Muscle layer of duodenum (tissue), 2 donors: Measurements from ENCODE around the gene PELI2.

Source experiments
- H3K27ac ChIP-seq: one replicate; pipeline ENCODE4 v1.7.0; 2013; ENCODE audit warnings: mild to moderate bottlenecking, low read length
- H3K27me3 ChIP-seq: one replicate; pipeline ENCODE4 v1.7.0; 2013; ENCODE audit warnings: low read depth, mild to moderate bottlenecking, control low read depth, low read length
- H3K36me3 ChIP-seq, 2 donors: one replicate each; pipeline ENCODE4 v1.7.0; 2013; ENCODE audit warnings: low read length in 2 of 2, control low read depth in 1 of 2, mild to moderate bottlenecking in 1 of 2; ENCODE audit not compliant: insufficient read depth in 2 of 2, control insufficient read depth in 1 of 2
- H3K4me1 ChIP-seq, 2 donors: one replicate each; pipeline ENCODE4 v1.7.0; 2013; ENCODE audit warnings: low read length in 2 of 2, mild to moderate bottlenecking in 2 of 2, control low read depth in 1 of 2, moderate library complexity in 1 of 2; ENCODE audit not compliant: insufficient read depth in 2 of 2, control insufficient read depth in 1 of 2
- H3K4me3 ChIP-seq, 2 donors: one replicate each; pipeline ENCODE4 v1.7.0; 2013; ENCODE audit warnings: low read length in 2 of 2, low read depth in 1 of 2, mild to moderate bottlenecking in 1 of 2
- H3K9me3 ChIP-seq, 2 donors: one replicate each; pipeline ENCODE4 v1.7.0; 2013; ENCODE audit warnings: low read length in 2 of 2, control low read depth in 1 of 2, mild to moderate bottlenecking in 1 of 2; ENCODE audit not compliant: control insufficient read depth in 1 of 2
- donor health status: healthy.

The PELI2 gene

DNA sequence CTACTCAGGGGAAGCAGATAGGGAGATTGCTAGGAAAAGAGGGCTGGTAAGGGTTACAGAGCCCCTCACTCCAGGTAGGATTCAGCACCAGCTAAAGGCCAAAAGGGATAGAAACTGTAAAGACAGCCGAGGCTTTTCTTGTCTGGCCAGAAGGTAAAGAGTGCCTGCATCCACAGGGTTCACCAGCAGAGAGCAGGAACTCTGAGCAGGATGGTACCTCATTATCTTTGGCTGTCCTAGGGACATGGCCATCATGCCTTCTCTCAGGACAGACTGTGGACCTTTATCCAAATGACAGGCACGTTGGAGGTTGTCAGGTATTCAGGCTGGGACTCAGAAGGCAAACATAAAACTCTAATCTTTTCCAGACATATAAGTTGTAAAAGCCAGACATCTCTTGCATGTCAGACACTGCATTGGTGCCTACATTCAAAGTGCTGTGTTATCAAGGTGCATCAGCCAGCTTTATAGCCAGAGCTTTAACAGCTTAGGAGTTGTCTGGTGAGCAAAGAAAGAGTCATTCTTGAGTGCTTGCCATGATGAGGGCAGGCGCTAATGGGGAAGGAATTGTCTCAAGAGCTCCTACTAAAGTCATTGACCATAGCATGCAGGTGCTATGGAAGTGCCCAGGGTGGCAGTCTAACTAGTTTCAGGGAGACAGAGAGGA, 89.5 kb downstream of the PELI2 start:
- Histone ChIP-seq H3K4me3 (no peak overlapping the region), H3K9me3 (no peaks in the 10 kb centered on the region), H3K36me3 (no peaks in the 10 kb centered on the region), H3K4me1 (no peaks in the 10 kb centered on the region), H3K27ac (no peak overlapping the region), H3K27me3 (no peaks in the 10 kb centered on the region)

DNA sequence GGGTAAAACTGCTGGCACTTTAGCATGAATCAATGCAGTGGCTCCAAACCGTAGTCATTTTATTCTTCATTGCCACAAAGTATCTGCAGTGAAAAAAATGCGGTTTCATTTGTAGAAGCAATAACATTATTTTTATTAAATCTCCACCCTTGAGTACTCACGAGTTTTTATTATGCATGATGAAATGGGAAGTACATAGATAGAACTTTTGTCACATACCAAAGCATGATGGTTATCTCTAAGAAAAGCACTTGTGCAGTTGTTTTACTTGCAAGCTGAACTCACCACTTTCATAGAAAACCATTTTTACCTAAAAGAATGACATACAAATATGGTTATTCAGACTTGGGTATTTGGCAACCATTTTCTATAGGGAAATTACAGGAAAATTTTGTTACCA, 90.3 kb downstream of the PELI2 start:
- H3K27me3 ChIP-seq = no peaks in the 10 kb centered on the region
- H3K9me3 ChIP-seq = no peaks in the 10 kb centered on the region
- H3K27ac ChIP-seq = no peak overlapping the region
- no peak overlapping the region for H3K4me3 ChIP-seq
- no peaks in the 10 kb centered on the region for H3K4me1 ChIP-seq
- no peaks in the 10 kb centered on the region for H3K36me3 ChIP-seq

DNA sequence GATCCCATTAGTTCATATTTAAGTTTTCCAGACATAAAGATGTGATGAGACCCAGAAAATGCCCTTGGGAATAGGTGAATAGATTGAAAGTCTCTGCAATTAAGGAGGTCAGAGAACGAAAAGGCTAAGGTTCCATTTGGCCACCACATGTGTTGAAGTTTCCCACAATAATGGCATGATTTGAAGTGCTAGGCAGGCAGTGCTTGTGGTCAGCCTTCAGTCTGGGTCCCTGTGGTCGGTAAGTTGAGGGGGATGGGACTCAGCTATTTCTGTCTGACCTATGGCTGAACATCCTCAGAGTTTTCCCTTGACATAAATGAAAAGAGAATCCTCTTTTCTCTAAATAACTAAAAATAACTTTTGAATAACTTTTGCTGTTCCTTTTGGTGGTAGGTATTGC, 92.4 kb downstream of the PELI2 start:
- H3K4me3 ChIP-seq = no peak overlapping the region
- H3K9me3 ChIP-seq = no peaks in the 10 kb centered on the region
- H3K27me3 ChIP-seq = no peaks in the 10 kb centered on the region
- H3K36me3 ChIP-seq = no peaks in the 10 kb centered on the region
- no peak overlapping the region for H3K27ac ChIP-seq
- no peaks in the 10 kb centered on the region for H3K4me1 ChIP-seq

DNA sequence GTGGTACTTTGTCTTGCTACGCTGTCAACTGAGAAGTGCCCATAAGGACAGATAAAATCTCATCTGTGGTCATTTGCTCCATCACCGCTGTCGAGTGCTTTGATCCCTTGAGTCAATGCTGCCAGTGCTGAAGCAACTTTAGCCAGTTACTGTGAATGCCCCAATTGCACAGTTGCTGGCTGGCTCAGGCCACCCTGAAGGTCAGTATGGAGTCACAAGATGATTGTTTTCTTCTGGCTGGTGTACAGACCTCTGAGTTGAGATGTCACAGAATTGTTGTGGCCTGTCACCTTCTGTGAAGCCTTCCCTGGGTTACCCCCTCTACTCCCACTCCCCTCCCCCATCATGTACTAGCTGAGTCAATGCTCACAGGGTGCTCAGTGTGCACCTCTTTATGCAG, 92.9 kb downstream of the PELI2 start:
- Histone ChIP-seq H3K36me3 (no peaks in the 10 kb centered on the region), H3K4me3 (no peak overlapping the region), H3K9me3 (no peaks in the 10 kb centered on the region), H3K27me3 (no peaks in the 10 kb centered on the region), H3K27ac (no peak overlapping the region), H3K4me1 (peaks cover 2 to 3% of the 10 kb centered on the region in 2 donors)

DNA sequence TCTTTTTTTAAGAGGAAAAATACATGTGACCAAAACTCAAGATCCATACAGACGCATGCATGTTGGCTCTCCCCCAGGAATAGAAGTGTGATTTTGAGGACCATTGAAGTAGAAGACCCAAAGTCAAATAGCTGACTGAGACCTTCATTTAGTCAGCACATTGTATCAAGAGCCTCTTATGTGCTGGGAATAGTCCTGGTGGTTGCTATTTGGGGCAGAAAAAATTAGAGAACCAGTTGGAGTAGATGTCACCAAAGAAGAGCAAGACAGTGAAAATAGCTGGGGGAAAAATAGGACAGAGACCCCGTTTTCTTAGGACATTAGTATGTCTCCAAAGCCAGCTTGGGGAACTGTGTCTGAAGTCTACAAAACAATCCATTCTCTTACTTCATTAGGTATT, 93.6 kb downstream of the PELI2 start:
- Histone ChIP-seq H3K4me3 (no peak overlapping the region), H3K27ac (no peak overlapping the region), H3K27me3 (no peaks in the 10 kb centered on the region), H3K4me1 (peaks cover 9 to 11% of the 10 kb centered on the region in 2 donors), H3K36me3 (no peaks in the 10 kb centered on the region), H3K9me3 (no peaks in the 10 kb centered on the region)

DNA sequence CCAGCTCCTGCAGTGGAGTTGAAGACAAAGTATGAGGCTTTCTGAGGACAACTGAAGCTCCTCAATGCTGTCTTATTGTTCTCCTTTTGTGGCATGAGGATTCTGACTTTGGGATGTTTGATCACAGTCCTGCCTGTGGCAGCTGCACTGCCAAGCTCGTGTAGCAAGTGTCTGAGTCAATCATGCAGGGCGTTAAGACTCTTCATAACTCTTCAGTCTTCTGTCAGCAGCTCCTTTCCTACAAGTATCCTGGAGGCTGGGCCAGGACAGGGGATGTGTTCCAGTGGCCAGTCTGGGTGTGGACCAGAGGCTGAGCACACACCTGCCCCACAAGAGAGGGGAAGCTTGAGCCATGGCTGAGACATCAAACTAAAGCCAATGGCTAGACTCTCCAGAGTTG, 94.3 kb downstream of the PELI2 start:
- Histone ChIP-seq H3K9me3 (no peaks in the 10 kb centered on the region), H3K4me1 (peaks cover 15 to 16% of the 10 kb centered on the region in 2 donors), H3K27ac (no peak overlapping the region), H3K27me3 (no peaks in the 10 kb centered on the region), H3K4me3 (no peak overlapping the region), H3K36me3 (no peaks in the 10 kb centered on the region)

DNA sequence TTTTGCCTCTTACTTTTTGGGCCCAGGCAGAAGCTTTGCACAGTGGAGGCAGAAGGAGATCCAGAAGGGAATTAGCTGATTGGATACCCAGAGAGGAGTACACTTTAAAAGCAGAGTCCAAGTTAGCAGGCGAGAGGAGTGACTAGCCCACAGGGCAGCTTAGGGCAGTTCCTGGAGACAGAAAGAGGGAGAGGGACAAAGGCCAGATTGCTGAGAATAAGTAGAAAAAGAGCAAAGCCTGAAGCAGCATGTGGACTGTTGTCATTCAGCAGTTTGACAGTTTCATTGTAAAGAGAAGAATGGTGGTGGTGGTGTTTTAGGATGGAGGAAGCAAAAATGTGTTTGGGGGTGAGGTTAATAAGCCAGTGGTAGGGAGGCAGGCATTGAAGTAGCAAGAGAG, 95.1 kb downstream of the PELI2 start:
- no peaks in the 10 kb centered on the region for H3K27me3 ChIP-seq
- no peak overlapping the region for H3K4me3 ChIP-seq
- H3K36me3 ChIP-seq = no peaks in the 10 kb centered on the region
- H3K4me1 ChIP-seq = peaks cover 15 to 20% of the 10 kb centered on the region in 2 donors
- no peak overlapping the region for H3K27ac ChIP-seq
- H3K9me3 ChIP-seq = no peaks in the 10 kb centered on the region

DNA sequence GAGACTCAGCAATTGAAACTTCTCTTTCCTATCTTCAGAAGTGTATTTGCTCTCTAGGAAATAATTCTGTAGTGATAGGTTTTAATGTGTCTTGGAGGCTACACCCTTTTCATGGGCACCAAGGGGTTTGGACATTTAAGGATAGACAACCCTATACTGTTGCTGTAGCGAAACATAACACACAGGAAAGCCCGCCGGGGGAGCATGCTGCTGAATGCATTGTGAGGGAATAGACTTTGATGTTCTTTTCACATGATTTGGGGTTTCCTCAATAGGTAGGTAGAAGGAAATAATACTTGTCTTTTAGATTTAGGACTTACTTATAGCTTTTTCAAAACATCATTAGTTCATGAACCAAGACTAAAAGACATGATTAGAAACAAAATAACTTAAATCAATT, 97.0 kb downstream of the PELI2 start:
- Histone ChIP-seq H3K27me3 (no peaks in the 10 kb centered on the region), H3K27ac (no peak overlapping the region), H3K4me3 (no peak overlapping the region), H3K9me3 (no peaks in the 10 kb centered on the region), H3K36me3 (no peaks in the 10 kb centered on the region), H3K4me1 (peaks cover 22 to 30% of the 10 kb centered on the region in 2 donors)

DNA sequence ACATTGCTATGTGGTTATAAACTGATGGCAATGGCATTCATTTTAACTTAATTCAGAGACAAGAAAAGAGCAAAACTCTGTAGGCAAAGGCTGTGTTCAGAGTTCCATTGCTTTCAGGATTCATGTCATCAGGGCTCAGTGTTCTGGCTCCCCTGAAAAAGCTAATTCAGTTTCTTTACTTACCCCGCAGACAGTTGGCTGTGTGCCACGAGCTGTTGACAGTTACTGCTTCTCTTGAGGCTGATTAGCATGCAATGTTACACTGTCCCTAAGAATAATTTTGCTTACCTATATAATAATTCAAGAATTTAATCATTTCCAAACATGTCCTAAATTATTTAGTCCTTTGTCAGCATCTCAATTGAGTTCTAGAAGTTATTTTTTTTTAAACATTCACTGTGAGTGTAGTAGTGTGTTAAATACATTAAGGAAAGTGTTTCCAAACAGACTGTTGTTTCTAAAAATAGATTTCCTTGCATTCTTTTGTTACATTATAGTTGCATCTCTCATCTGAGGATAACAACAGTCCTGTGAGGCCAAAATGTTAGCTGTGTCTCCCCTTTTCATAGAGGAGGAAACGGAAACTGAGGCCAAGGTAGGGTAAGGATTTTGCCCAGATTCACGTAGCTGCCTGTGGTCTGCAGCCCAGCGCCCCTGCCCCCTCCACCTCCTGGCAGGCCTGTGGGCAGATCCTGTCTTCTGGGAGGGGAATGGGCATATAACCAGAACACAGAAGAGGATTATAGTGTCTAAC, 98.6 kb downstream of the PELI2 start:
- Histone ChIP-seq H3K27me3 (no peaks in the 10 kb centered on the region), H3K4me3 (no peak overlapping the region), H3K27ac (no peak overlapping the region), H3K4me1 (peaks cover 30 to 44% of the 10 kb centered on the region in 2 donors), H3K9me3 (no peaks in the 10 kb centered on the region), H3K36me3 (no peaks in the 10 kb centered on the region)

DNA sequence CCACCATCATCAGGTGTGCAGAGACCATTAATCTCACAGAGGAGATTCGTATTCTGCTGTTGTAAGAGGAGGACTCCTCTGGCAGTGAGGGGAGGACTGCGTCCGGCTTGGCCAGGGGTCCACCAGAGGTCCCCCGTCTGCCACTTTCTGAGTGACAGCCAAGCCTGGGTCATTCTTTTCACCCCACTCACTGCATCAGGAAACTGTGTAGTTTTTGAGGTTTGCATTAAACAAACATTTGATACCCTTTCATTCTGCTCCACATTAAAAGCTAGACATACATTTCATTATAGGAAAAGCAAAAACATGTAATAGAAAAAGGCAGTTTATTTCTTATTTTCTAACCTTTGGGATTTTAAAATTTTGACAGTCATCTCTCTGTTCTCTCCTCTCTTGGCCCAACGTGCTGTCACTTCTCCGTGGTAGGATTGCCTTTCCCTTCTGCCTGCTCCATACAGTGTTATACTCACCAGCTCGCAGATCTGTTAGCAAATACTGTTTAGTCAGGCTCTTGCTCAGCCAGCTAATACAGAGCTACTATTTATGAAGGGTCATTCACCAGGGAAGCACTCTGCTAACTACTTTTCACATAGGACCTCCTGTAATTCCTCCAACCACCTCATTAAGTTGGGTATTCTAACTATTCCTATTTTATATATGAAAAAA, 99.3 kb downstream of the PELI2 start:
- no peaks in the 10 kb centered on the region for H3K27me3 ChIP-seq
- H3K27ac ChIP-seq = no peak overlapping the region
- peaks cover 30 to 44% of the 10 kb centered on the region in 2 donors for H3K4me1 ChIP-seq
- H3K4me3 ChIP-seq = no peak overlapping the region
- no peaks in the 10 kb centered on the region for H3K36me3 ChIP-seq
- no peaks in the 10 kb centered on the region for H3K9me3 ChIP-seq

DNA sequence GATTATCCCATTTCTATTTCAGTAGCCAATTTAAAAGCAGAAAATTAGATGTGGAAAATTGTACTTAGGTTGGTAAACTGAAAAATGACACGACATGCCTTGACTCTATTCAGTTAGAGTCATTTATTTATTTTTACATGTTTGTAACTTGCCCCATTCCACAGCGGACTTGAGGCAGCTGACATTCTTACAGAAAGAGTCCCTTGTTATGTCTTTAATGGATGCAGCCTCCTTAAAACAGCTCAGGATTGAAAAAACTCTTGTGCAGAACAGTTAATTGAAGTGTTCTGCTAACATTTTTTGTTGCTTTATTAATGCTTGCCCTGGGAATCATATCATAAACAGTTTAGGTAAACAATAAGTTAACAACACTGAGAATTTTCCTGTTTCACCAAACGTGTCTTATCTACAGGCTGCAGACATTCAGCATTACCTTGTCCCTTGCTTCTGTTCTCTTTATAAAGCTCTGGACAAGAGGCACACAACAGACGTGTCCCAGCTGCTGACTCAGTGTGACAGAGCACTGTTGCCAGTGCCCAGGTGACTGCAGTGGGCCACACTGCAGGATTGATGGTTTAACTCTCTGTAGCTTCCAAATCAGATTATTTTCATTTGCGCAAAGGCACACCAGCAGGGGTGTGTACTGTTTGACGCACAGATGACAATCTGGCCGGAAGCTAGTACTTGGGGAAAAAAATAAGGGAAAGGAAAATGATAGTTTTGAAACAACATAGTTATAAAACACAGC, 101.6 kb downstream of the PELI2 start:
- no peak overlapping the region for H3K27ac ChIP-seq
- no peaks in the 10 kb centered on the region for H3K9me3 ChIP-seq
- H3K27me3 ChIP-seq = no peaks in the 10 kb centered on the region
- H3K4me1 ChIP-seq = peaks cover 30 to 44% of the 10 kb centered on the region in 2 donors
- no peak overlapping the region for H3K4me3 ChIP-seq
- H3K36me3 ChIP-seq = no peaks in the 10 kb centered on the region
